Measurements from ENCODE around the gene PKN2.

GRCh38 chr1:88646476-88647248 lies 37.4 kb upstream of the PKN2 start:
- TF ChIP-seq CTCF (IDR thresholded peaks at IDR 0.05) (no peak), POLR2AphosphoS5 (IDR thresholded peaks at IDR 0.05; ENCODE audit: low read depth, low read length) (no peak)
